Spleen (tissue), 7 donors: ENCODE data around the gene MTA1.

Experiments used
- POLR2A ChIP-seq, 3 donors: fragments of 450-650 bp; IDR thresholded peaks; one replicate each; pipeline ENCODE4 v1.5.1; 2017; ENCODE audit warnings: antibody characterized with exemption in 3 of 3, mild to moderate bottlenecking in 1 of 3
- POLR2AphosphoS5 ChIP-seq, 3 donors: sonication (generic); formaldehyde crosslinking; IDR thresholded peaks; one replicate each; pipeline ENCODE4 v1.5.1; 2017; ENCODE audit warnings: antibody characterized with exemption in 3 of 3
- TF ChIP-seq, protein P1 (sequence below), 11 experiments: fragments of 200-600 bp in 7 of 11; fragments of 450-650 bp in 4 of 11; sonication (generic) in 4 of 11; IDR thresholded peaks in 8 of 11; conservative IDR thresholded peaks in 3 of 11; 1 replicate in 7 of 11; 2 replicates in 4 of 11; pipeline versions ENCODE4 v1.4.0 to v1.8.0; 2016 to 2021; ENCODE audit warnings: antibody characterized with exemption in 11 of 11, inconsistent platforms in 4 of 11, mild to moderate bottlenecking in 1 of 11
- donor health status: DM: no; HTN: no; CAD: no; lungs with moderate emphysema.
- donor health status: DM: no; HTN: no; CAD: no.
- donor health status: DM: no; HTN: no; CAD: no.

GRCh38 chr14:105482486-105483110, 63.0 kb downstream of the MTA1 start:
- TF ChIP-seq POLR2A (IDR thresholded peaks at IDR 0.05): no peak
- TF ChIP-seq, protein P1, sequence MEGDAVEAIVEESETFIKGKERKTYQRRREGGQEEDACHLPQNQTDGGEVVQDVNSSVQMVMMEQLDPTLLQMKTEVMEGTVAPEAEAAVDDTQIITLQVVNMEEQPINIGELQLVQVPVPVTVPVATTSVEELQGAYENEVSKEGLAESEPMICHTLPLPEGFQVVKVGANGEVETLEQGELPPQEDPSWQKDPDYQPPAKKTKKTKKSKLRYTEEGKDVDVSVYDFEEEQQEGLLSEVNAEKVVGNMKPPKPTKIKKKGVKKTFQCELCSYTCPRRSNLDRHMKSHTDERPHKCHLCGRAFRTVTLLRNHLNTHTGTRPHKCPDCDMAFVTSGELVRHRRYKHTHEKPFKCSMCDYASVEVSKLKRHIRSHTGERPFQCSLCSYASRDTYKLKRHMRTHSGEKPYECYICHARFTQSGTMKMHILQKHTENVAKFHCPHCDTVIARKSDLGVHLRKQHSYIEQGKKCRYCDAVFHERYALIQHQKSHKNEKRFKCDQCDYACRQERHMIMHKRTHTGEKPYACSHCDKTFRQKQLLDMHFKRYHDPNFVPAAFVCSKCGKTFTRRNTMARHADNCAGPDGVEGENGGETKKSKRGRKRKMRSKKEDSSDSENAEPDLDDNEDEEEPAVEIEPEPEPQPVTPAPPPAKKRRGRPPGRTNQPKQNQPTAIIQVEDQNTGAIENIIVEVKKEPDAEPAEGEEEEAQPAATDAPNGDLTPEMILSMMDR (IDR thresholded peaks at IDR 0.05 in 8 of 11, conservative IDR thresholded peaks at IDR 0.05 in 3 of 11): no peak
- no peak for TF ChIP-seq POLR2AphosphoS5 (IDR thresholded peaks at IDR 0.05)
